Right lobe of liver (tissue), 4 donors: ENCODE data around the gene GDF2.

ENCODE experiments used
- CTCF ChIP-seq, 4 donors: fragments of 200-600 bp in 3 of 4; fragments of 450-650 bp in 1 of 4; IDR thresholded peaks; one replicate each; pipeline versions ENCODE4 v1.5.1 to v1.8.0; 2016 to 2022; ENCODE audit warnings: antibody characterized with exemption in 4 of 4, mild to moderate bottlenecking in 2 of 4
- POLR2A ChIP-seq: fragments of 450-650 bp; IDR thresholded peaks from one replicate; pipeline ENCODE4 v1.6.1; 2017; ENCODE audit warnings: antibody characterized with exemption, mild to moderate bottlenecking
- donor health status: DM: no; HTN: no; CAD: no.
- donor health status: DM: no; HTN: no; CAD: no.
- donor health status: DM: no; HTN: yes; CAD: no.

- TF ChIP-seq CTCF (IDR thresholded peaks at IDR 0.05) (no peak), POLR2A (no peak)
Observed at GRCh38 chr10:47366181-47366631, 44.0 kb downstream of the GDF2 start.
